ENCODE measurements around the gene ECT2.

DNA sequence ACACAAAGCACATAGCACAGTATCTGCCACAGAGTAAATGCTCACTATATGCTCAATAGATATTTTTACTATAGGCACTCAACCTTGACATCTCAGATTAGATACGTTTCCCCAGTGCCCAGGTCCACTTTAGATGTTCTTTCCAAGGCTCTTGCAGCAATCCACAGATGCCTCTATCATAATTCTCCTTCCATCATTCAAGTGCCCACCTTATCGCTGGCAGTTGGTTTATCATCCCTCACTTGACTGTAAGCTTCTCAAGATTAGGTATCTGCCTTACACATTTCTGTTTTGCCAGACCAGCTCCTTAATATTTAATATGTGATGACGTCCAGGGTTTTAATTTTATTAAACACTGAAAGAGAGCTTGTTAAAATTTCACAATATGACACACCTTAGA lies 48.3 kb upstream of the ECT2 start:
- no peak for TF ChIP-seq EP300 (IDR thresholded peaks at IDR 0.05; ENCODE audit: low read depth)
- TF ChIP-seq, protein P1, sequence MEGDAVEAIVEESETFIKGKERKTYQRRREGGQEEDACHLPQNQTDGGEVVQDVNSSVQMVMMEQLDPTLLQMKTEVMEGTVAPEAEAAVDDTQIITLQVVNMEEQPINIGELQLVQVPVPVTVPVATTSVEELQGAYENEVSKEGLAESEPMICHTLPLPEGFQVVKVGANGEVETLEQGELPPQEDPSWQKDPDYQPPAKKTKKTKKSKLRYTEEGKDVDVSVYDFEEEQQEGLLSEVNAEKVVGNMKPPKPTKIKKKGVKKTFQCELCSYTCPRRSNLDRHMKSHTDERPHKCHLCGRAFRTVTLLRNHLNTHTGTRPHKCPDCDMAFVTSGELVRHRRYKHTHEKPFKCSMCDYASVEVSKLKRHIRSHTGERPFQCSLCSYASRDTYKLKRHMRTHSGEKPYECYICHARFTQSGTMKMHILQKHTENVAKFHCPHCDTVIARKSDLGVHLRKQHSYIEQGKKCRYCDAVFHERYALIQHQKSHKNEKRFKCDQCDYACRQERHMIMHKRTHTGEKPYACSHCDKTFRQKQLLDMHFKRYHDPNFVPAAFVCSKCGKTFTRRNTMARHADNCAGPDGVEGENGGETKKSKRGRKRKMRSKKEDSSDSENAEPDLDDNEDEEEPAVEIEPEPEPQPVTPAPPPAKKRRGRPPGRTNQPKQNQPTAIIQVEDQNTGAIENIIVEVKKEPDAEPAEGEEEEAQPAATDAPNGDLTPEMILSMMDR (IDR thresholded peaks at IDR 0.05), result no peak

Measured in transverse colon (tissue), 3 donors.